Activated CD4-positive, alpha-beta T cell treated with anti-CD3 and anti-CD28 coated beads for 1 hour (primary cell): ENCODE measurements around the gene ATP8B4.

Experiments used
- DNase-seq: peaks from one replicate; pipeline ENCODE4 v3.0.0-alpha.2; 2020

ATP8B4 gene

GRCh38 chr15:49888734-49889133 lies 230.3 kb downstream of the ATP8B4 start:
- DNase-seq: no peak

- no peak for DNase-seq
These were observed 230.7 kb downstream of the ATP8B4 start for GRCh38 chr15:49888323-49888693.

- DNase-seq: no peak
These were observed 231.2 kb downstream of the ATP8B4 start for GRCh38 chr15:49887659-49888322.

- no peak for DNase-seq
These were observed 235.9 kb downstream of the ATP8B4 start for GRCh38 chr15:49883121-49883520.

- DNase-seq: no peak
These were observed 237.2 kb downstream of the ATP8B4 start for GRCh38 chr15:49881866-49882265.

GRCh38 chr15:49881433-49881832 lies 237.6 kb downstream of the ATP8B4 start:
- no peak for DNase-seq

- DNase-seq: no peak
These were observed 241.0 kb downstream of the ATP8B4 start for GRCh38 chr15:49877873-49878521.

- no peak for DNase-seq
These were observed 241.7 kb downstream of the ATP8B4 start for GRCh38 chr15:49877117-49877872.

- no peak for DNase-seq
These were observed 242.5 kb downstream of the ATP8B4 start for GRCh38 chr15:49876401-49877038.

GRCh38 chr15:49875392-49875791 lies 243.6 kb downstream of the ATP8B4 start:
- no peak for DNase-seq

GRCh38 chr15:49870472-49870871 lies 248.6 kb downstream of the ATP8B4 start:
- DNase-seq: no peak

GRCh38 chr15:49868348-49868747 lies 250.7 kb downstream of the ATP8B4 start:
- DNase-seq: no peak

GRCh38 chr15:49865925-49866757 lies 252.9 kb downstream of the ATP8B4 start:
- no peak for DNase-seq

- no peak for DNase-seq
These were observed 254.8 kb downstream of the ATP8B4 start for GRCh38 chr15:49864251-49864650.

GRCh38 chr15:49863431-49864224 lies 255.4 kb downstream of the ATP8B4 start:
- DNase-seq: no peak

- DNase-seq: no peak
These were observed 258.9 kb downstream of the ATP8B4 start for GRCh38 chr15:49860101-49860500.

- no peak for DNase-seq
These were observed 261.2 kb downstream of the ATP8B4 start for GRCh38 chr15:49857496-49858475.

GRCh38 chr15:49855917-49856637 lies 263.0 kb downstream of the ATP8B4 start:
- no peak for DNase-seq

GRCh38 chr15:49852756-49853155 lies 266.3 kb downstream of the ATP8B4 start:
- no peak for DNase-seq

GRCh38 chr15:49848807-49849206 lies 270.2 kb downstream of the ATP8B4 start:
- no peak for DNase-seq
